ENCODE results near the gene MYO9B. TPM values are rescaled to one million over a fixed set of nuclear protein-coding genes. Genes with fewer than 3 reads are reported as not detected.

Gene MYO9B
- total RNA-seq, 1 experiment from 2014 or later: 74.6 TPM

DNA sequence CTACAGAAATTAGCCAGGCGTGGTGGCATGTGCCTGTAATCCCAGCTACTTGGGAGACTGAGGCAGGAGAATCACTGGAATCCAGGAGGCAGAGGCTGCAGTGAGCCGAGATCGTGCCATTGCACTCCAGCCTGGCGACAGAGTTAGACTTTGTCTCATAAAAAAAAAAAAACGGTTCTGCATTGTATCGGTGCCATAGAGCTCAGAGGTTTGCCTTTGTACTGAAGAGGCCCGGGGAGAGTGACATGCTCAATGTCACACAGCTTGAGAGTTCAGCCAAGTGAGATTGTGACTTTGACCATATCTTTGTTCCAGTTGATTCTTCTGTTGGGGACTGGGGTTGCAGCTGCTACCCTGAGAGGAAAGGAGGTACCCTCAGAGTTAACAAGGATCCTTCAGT, 4.7 kb upstream of the MYO9B start:
- no peak overlapping the region for H3K27ac ChIP-seq (ENCODE audit: low read depth, low read length)
- H3K79me2 ChIP-seq (ENCODE audit: insufficient read depth, low read length): peaks cover 44% of the 10 kb centered on the region
- intact Hi-C loops (cut with micrococcal nuclease): no loop called here
- no peaks in the 10 kb centered on the region for H4K20me1 ChIP-seq (ENCODE audit: insufficient read depth)
- BruUV-seq (replicated peaks): no TSS peak
- no peak for DNase-seq (ENCODE audit: low read depth, low spot score)
- H3K27me3 ChIP-seq (ENCODE audit: insufficient read depth, low read length): no peaks in the 10 kb centered on the region
- no peak overlapping the region for H3K4me3 ChIP-seq (replicated peaks in 1 of 2; ENCODE audit: low read depth in 1 of 2, low read length in 2 of 2)
- no peak overlapping the region for H2AFZ ChIP-seq (ENCODE audit: low read depth, low read length, poor library complexity, severe bottlenecking)
- no peak overlapping the region for H3K9ac ChIP-seq (ENCODE audit: low read length)
- no peak for TF ChIP-seq EZH2 (IDR thresholded peaks at IDR 0.05)
- no peak for TF ChIP-seq CTCF (IDR thresholded peaks at IDR 0.05 in 2 of 3, conservative IDR thresholded peaks at IDR 0.05 in 1 of 3; ENCODE audit: borderline replicate concordance in 1 of 3, insufficient read depth in 1 of 3, low read depth in 2 of 3, low read length in 2 of 3)
- TF ChIP-seq SIN3A (IDR thresholded peaks at IDR 0.05; ENCODE audit: low read depth): no peak
- TF ChIP-seq EZH2phosphoT487 (IDR thresholded peaks at IDR 0.05; ENCODE audit: borderline replicate concordance): no peak
- TF ChIP-seq YY1 (IDR thresholded peaks at IDR 0.05; ENCODE audit: extremely low read depth, insufficient replicate concordance, low read depth, low read length): no peak
- no peak for TF ChIP-seq CEBPB (IDR thresholded peaks at IDR 0.05; ENCODE audit: low read depth)
- no peak for TF ChIP-seq POLR2A (IDR thresholded peaks at IDR 0.05; ENCODE audit: borderline replicate concordance, extremely low read depth, insufficient read depth, insufficient read length)
- TF ChIP-seq, protein P1, sequence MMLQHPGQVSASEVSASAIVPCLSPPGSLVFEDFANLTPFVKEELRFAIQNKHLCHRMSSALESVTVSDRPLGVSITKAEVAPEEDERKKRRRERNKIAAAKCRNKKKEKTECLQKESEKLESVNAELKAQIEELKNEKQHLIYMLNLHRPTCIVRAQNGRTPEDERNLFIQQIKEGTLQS (IDR thresholded peaks at IDR 0.05): no peak
- no peak for TF ChIP-seq ELF1 (IDR thresholded peaks at IDR 0.05; ENCODE audit: borderline replicate concordance, low read depth)
- TF ChIP-seq EGR1 (IDR thresholded peaks at IDR 0.05; ENCODE audit: low read depth): no peak
- TF ChIP-seq, protein P2, sequence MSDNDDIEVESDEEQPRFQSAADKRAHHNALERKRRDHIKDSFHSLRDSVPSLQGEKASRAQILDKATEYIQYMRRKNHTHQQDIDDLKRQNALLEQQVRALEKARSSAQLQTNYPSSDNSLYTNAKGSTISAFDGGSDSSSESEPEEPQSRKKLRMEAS (IDR thresholded peaks at IDR 0.05): no peak
- no peak for TF ChIP-seq SRF (IDR thresholded peaks at IDR 0.05; ENCODE audit: low read depth)
- no peak for TF ChIP-seq RAD21 (IDR thresholded peaks at IDR 0.05; ENCODE audit: low read depth)
- TF ChIP-seq JUND (IDR thresholded peaks at IDR 0.05): no peak
- no peak for TF ChIP-seq ZNF274 (IDR thresholded peaks at IDR 0.05; ENCODE audit: low read depth, low read length)
- no peak for TF ChIP-seq REST (IDR thresholded peaks at IDR 0.05; ENCODE audit: low read depth)
- TF ChIP-seq TCF7L2 (IDR thresholded peaks at IDR 0.05; ENCODE audit: borderline replicate concordance, extremely low read depth, insufficient read depth, insufficient read length): no peak
- H3K9me3 ChIP-seq (ENCODE audit: control insufficient read depth in 1 of 2, insufficient read depth in 1 of 2, low read depth in 1 of 2, low read length in 2 of 2): no peaks in the 10 kb centered on the region
- no peak for ATAC-seq
- H3K36me3 ChIP-seq (ENCODE audit: control insufficient read depth in 1 of 2, insufficient read depth in 2 of 2, low read length in 2 of 2): peaks cover 4 to 9% of the 10 kb centered on the region in 2 experiments; a peak in 2 of 4 replicates
- H3K9me2 ChIP-seq (ENCODE audit: insufficient read depth): no peaks in the 10 kb centered on the region
- peaks cover 5 to 11% of the 10 kb centered on the region in 2 experiments; a peak in 3 of 4 replicates for H3K4me1 ChIP-seq (ENCODE audit: control insufficient read depth in 1 of 2, insufficient read depth in 2 of 2, low read length in 2 of 2)
- POLR2A ChIA-PET: no interaction called here
- CTCF ChIA-PET: no interaction called here
- no peak overlapping the region for H3K4me2 ChIP-seq (ENCODE audit: low read length)
- RAD21 ChIA-PET (ENCODE audit: low non-redundant PET in 1 of 2, low total read pairs in 2 of 2, uncharacterized antibody in 2 of 2, unreplicated experiment in 2 of 2): no interaction called here

All from HCT116 (cell line).